ENCODE results near the gene CCR8. TPM values are rescaled to one million over a fixed set of nuclear protein-coding genes. Genes with fewer than 3 reads are reported as not detected.

The CCR8 gene
- total RNA-seq, 6 donors from 2014 or later: not detected

GRCh38 chr3:39292961-39293360 lies 36.5 kb upstream of the CCR8 start:
- ATAC-seq (ENCODE audit: low FRiP score in 2 of 2): no peak
- H3K27me3 ChIP-seq: no peaks in the 10 kb centered on the region
- 87% methylated on average over 4 of the region's 4 CpGs for WGBS, 2 donors
- no peaks in the 10 kb centered on the region for H3K9me3 ChIP-seq
- DNase-seq: no peak
- no peak overlapping the region for H3K27ac ChIP-seq
- no peak overlapping the region for H3K4me3 ChIP-seq
- TF ChIP-seq POLR2A (IDR thresholded peaks at IDR 0.05) (no peak), POLR2AphosphoS5 (IDR thresholded peaks at IDR 0.05) (no peak), EP300 (IDR thresholded peaks at IDR 0.05) (no peak)
- TF ChIP-seq, protein P1, sequence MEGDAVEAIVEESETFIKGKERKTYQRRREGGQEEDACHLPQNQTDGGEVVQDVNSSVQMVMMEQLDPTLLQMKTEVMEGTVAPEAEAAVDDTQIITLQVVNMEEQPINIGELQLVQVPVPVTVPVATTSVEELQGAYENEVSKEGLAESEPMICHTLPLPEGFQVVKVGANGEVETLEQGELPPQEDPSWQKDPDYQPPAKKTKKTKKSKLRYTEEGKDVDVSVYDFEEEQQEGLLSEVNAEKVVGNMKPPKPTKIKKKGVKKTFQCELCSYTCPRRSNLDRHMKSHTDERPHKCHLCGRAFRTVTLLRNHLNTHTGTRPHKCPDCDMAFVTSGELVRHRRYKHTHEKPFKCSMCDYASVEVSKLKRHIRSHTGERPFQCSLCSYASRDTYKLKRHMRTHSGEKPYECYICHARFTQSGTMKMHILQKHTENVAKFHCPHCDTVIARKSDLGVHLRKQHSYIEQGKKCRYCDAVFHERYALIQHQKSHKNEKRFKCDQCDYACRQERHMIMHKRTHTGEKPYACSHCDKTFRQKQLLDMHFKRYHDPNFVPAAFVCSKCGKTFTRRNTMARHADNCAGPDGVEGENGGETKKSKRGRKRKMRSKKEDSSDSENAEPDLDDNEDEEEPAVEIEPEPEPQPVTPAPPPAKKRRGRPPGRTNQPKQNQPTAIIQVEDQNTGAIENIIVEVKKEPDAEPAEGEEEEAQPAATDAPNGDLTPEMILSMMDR (IDR thresholded peaks at IDR 0.05): no peak
- H3K4me1 ChIP-seq: peaks cover 0 to 8% (median 4%) of the 10 kb centered on the region in 4 donors
- H3K36me3 ChIP-seq: no peaks in the 10 kb centered on the region

DNA sequence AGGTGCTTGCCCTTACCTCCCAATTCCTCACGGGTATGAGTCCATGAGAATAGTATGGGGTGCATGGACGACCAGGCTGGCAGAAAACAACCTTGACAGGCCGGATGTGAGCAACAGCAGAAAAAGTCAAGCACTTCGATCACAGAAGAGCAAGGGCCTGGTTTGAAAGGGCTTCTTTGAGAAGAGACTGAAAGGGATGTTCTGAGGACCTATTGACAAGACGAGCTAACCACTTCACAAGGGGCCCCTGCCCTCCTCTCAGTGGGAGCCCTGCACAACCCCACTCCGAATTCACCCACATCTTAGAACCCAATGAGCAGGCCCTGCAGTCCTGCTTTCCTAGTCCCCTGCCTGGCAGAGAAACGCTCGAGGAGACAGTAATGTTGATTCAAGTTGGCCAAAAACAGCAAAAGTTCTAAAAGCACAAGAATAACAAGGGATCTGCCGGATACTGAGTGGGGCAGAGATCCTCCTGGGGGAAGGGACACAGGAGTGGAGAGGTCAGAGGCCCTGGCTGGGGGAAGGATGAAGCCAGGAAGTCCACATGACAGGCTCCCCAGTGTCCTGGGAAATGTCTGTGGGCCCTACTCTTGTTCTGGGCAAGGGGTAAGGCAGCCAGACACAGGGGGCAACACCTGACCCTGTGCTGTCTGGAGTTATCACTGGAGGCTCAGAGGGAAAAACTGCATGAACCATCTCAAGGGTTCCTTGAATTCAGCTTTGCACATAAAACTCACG lies 34.9 kb upstream of the CCR8 start:
- no peak overlapping the region for H3K4me3 ChIP-seq
- peaks cover 0 to 8% (median 4%) of the 10 kb centered on the region in 4 donors for H3K4me1 ChIP-seq
- DNase-seq (no peak), ATAC-seq (ENCODE audit: low FRiP score in 2 of 2) (no peak)
- no peaks in the 10 kb centered on the region for H3K27me3 ChIP-seq
- H3K9me3 ChIP-seq: peaks cover 3 to 11% (median 9%) of the 10 kb centered on the region in 4 donors
- TF ChIP-seq POLR2A (IDR thresholded peaks at IDR 0.05) (no peak), EP300 (IDR thresholded peaks at IDR 0.05) (no peak), POLR2AphosphoS5 (IDR thresholded peaks at IDR 0.05) (no peak)
- TF ChIP-seq, protein P1 (IDR thresholded peaks at IDR 0.05): no peak
- whole genome bisulfite sequencing, 2 donors: 71 to 78% methylated on average over 9 to 10 of the region's 10 CpGs
- H3K36me3 ChIP-seq: no peaks in the 10 kb centered on the region
- H3K27ac ChIP-seq: no peak overlapping the region

DNA sequence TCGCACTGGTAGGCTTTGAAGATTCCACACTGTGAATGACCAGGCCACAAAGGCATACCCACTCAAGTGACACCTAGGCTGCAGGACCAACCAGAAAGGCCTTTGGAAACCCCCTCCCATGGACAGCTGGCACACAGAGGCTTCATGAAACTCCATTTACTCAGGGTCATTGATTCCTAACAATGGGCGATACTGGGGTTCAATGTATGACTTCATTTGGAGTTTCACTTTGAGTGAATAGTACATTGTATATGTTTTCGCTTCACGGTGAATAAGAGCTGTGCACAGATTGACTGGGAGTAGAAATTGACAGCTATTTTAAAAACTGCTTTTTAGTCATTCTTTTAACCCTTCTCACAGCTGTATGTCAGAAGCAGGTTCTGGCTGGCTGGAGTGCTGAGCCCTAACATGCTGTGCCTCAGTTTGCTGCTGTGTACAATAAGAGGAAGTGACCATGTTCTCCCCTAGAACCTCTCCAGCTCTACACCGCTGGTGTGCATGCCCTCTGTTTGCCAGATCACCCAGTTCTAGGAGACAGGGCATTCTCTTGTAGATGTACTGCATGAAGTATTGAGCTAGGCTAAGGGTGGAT lies 34.2 kb upstream of the CCR8 start:
- Histone ChIP-seq H3K4me3 (no peak overlapping the region), H3K9me3 (peaks cover 6 to 12% (median 9%) of the 10 kb centered on the region in 4 donors), H3K36me3 (no peaks in the 10 kb centered on the region), H3K27ac (no peak overlapping the region), H3K4me1 (peaks cover 0 to 6% (median 2%) of the 10 kb centered on the region in 4 donors), H3K27me3 (no peaks in the 10 kb centered on the region)
- no peak for ATAC-seq (ENCODE audit: low FRiP score in 2 of 2)
- 79 to 84% methylated on average over 5 of the region's 5 CpGs for WGBS, 2 donors
- DNase-seq: no peak
- TF ChIP-seq POLR2AphosphoS5 (IDR thresholded peaks at IDR 0.05) (no peak), POLR2A (IDR thresholded peaks at IDR 0.05) (no peak), EP300 (IDR thresholded peaks at IDR 0.05) (no peak)
- TF ChIP-seq, protein P1 (IDR thresholded peaks at IDR 0.05): no peak

DNA sequence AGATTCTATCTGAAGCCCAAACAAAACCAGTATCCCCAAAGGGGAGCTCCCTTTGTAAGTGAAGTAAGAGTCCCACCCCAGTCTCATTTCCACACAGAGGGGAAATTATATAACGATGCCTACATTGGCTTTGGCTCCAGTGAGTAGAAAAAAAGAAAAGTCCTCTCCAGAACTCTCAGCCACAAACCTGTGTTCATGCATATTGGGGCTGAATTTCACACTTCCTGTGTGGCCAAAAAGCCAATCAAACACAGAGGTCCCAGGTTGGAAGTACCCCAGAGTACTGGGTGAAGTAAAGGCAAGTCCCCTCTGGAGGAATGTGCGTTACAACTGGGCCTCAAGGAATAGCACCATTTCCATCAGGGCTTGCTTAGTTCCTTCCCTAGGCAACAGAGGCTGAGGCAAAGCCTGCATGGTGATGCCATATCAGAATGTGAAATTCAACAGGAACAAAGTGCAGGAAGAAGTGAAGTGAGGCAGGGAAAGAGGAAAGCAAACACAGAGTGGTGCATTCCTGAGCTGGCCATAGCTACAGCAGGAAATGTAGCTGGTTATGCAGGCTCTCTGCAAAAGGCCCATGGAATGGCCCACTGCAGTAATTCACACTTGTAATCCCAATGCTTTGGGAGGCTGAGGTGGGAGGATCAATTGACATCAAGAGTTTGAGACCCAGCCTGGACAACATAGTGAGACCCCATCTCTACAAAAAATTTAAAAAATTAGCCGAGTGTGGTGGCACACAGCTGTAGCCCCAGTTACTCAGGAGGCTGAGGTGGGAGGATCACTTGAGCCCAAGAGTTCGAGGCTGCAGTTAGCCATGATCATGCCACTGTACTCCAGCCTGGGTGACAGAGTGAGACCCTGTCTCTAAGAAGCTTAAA lies 33.1 kb upstream of the CCR8 start:
- H3K4me1 ChIP-seq: no peaks in the 10 kb centered on the region
- no peaks in the 10 kb centered on the region for H3K27me3 ChIP-seq
- 77 to 78% methylated on average over 4 of the region's 4 CpGs for WGBS, 2 donors
- DNase-seq (no peak), ATAC-seq (ENCODE audit: low FRiP score in 2 of 2) (no peak)
- H3K27ac ChIP-seq: no peak overlapping the region
- TF ChIP-seq POLR2A (IDR thresholded peaks at IDR 0.05): no peak
- no peak for TF ChIP-seq POLR2AphosphoS5 (IDR thresholded peaks at IDR 0.05)
- TF ChIP-seq EP300 (IDR thresholded peaks at IDR 0.05): no peak
- TF ChIP-seq, protein P1 (IDR thresholded peaks at IDR 0.05): no peak
- no peak overlapping the region for H3K4me3 ChIP-seq
- H3K9me3 ChIP-seq: peaks cover 6 to 12% (median 9%) of the 10 kb centered on the region in 4 donors
- H3K36me3 ChIP-seq: no peaks in the 10 kb centered on the region
